SK-N-SH (cell line): ENCODE measurements around the gene SLC35A2. TPM values are rescaled to one million over a fixed set of nuclear protein-coding genes. Genes with fewer than 3 reads are reported as not detected.

Source experiments
- CTCF ChIA-PET: fragments of 300-600, 350-600 bp; formaldehyde crosslinking; extraction: SDS; loops from one replicate; lab custom pipeline; 2021; lab: Yijun Ruan, JAX
- POLR2A ChIA-PET: fragments of 350-600 bp; sonication (Branson Sonifier 250); formaldehyde crosslinking; extraction: SDS; loops from one replicate; lab custom pipeline; 2020; ENCODE audit warnings: antibody characterized with exemption, inconsistent platforms; lab: Yijun Ruan, JAX
- DNase-seq: peaks from one replicate; pipeline ENCODE4 v3.0.0; 2012
- H2AFZ ChIP-seq: fragments of 200-600 bp; sonication (generic); 2 replicates; pipeline ENCODE4 v1.8.1; 2016; ENCODE audit warnings: antibody characterized with exemption, mild to moderate bottlenecking, low read depth
- H3F3A ChIP-seq: fragments of 200-600 bp; sonication (generic); replicated peaks from 2 replicates; pipeline ENCODE3; 2016; ENCODE audit warnings: antibody characterized with exemption, mild to moderate bottlenecking; ENCODE audit not compliant: insufficient read depth
- H3K27ac ChIP-seq, 2 experiments: fragments of 200-500 bp in 1 of 2; fragments of 200-600 bp in 1 of 2; sonication (Bioruptor generic) in 1 of 2; sonication (generic), shearing (Covaris generic) in 1 of 2; 2 replicates each; pipeline versions ENCODE4 v1.5.1 to v1.6.1; 2014 to 2016; ENCODE audit warnings: low read depth in 2 of 2, inconsistent platforms in 1 of 2, low read length in 1 of 2, mild to moderate bottlenecking in 1 of 2, mixed read lengths in 1 of 2
- H3K27me3 ChIP-seq: fragments of 200-600 bp; sonication (generic), shearing (Covaris generic); 2 replicates; pipeline ENCODE4 v1.6.1; 2016; ENCODE audit warnings: mixed run types; ENCODE audit not compliant: insufficient read depth
- H3K36me3 ChIP-seq, 2 experiments: fragments of 200-500 bp in 1 of 2; fragments of 200-600 bp in 1 of 2; sonication (Bioruptor generic) in 1 of 2; sonication (generic) in 1 of 2; replicated peaks in 1 of 2; 2 replicates each; pipeline versions ENCODE3 to v1.5.1; 2014 to 2016; ENCODE audit warnings: low read length in 1 of 2, mild to moderate bottlenecking in 1 of 2; ENCODE audit not compliant: insufficient read depth in 2 of 2, control insufficient read depth in 1 of 2
- H3K4me1 ChIP-seq, 2 experiments: fragments of 200-500 bp in 1 of 2; fragments of 200-600 bp in 1 of 2; sonication (Bioruptor generic) in 1 of 2; sonication (generic), shearing (Covaris generic) in 1 of 2; 2 replicates each; pipeline versions ENCODE4 v1.5.1 to v1.6.1; 2014 to 2016; ENCODE audit warnings: low read depth in 1 of 2, low read length in 1 of 2, mixed run types in 1 of 2; ENCODE audit not compliant: insufficient read depth in 2 of 2, control insufficient read depth in 1 of 2
- H3K4me2 ChIP-seq: fragments of 200-600 bp; sonication (generic), shearing (Covaris generic); 2 replicates; pipeline ENCODE4 v1.6.1; 2017; ENCODE audit warnings: mixed run types
- H3K4me3 ChIP-seq, 2 experiments: fragments of 200-500 bp in 1 of 2; fragments of 200-600 bp in 1 of 2; sonication (Bioruptor generic) in 1 of 2; sonication (generic), shearing (Covaris generic) in 1 of 2; 2 replicates each; pipeline versions ENCODE4 v1.5.1 to v1.8.1; 2014 to 2016; ENCODE audit warnings: low read depth in 2 of 2, inconsistent platforms in 1 of 2, low read length in 1 of 2, mild to moderate bottlenecking in 1 of 2, mixed read lengths in 1 of 2, moderate library complexity in 1 of 2
- H3K79me2 ChIP-seq: fragments of 200-600 bp; sonication (generic); 2 replicates; pipeline ENCODE4 v1.8.1; 2017; ENCODE audit warnings: mild to moderate bottlenecking; ENCODE audit not compliant: insufficient read depth
- H3K9ac ChIP-seq: fragments of 200-600 bp; sonication (generic); 2 replicates; pipeline ENCODE4 v1.6.1; 2017; ENCODE audit warnings: mixed run types
- H3K9me2 ChIP-seq: fragments of 200-600 bp; sonication (generic); 2 replicates; pipeline ENCODE4 v1.6.1; 2017; ENCODE audit warnings: mixed run types
- H3K9me3 ChIP-seq: fragments of 200-600 bp; sonication (generic); 2 replicates; pipeline ENCODE4 v1.6.1; 2017; ENCODE audit warnings: mixed run types, mild to moderate bottlenecking, moderate library complexity
- H4K20me1 ChIP-seq: fragments of 200-600 bp; sonication (generic); 2 replicates; pipeline ENCODE4 v1.6.1; 2017; ENCODE audit warnings: mild to moderate bottlenecking, mixed run types; ENCODE audit not compliant: insufficient read depth
- CHD2 ChIP-seq: fragments of 150-350 bp; IDR thresholded peaks from 2 replicates; pipeline ENCODE4 v1.6.1; 2018; ENCODE audit warnings: low read length; ENCODE audit not compliant: partially characterized antibody
- CTCF ChIP-seq: fragments of 200-600 bp; sonication (generic); IDR thresholded peaks from 2 replicates; pipeline ENCODE4 v1.6.1; 2017; ENCODE audit warnings: antibody characterized with exemption, mild to moderate bottlenecking, moderate library complexity
- ELF1 ChIP-seq: IDR thresholded peaks from 2 replicates; pipeline ENCODE4 v1.4.0; 2012
- EP300 ChIP-seq, 2 experiments: IDR thresholded peaks; 2 replicates each; pipeline versions ENCODE4 v1.4.0 to v1.6.1; 2012; ENCODE audit warnings: borderline replicate concordance in 1 of 2, low read depth in 1 of 2, low read length in 1 of 2
- FOXJ3 ChIP-seq: sonication (generic); formaldehyde crosslinking; IDR thresholded peaks from 2 replicates; pipeline ENCODE4 v1.5.1; 2020; ENCODE audit warnings: mild to moderate bottlenecking, missing genetic modification reagents
- FOXM1 ChIP-seq: IDR thresholded peaks from 2 replicates; pipeline ENCODE4 v1.4.0; 2012; ENCODE audit warnings: low read depth, mild to moderate bottlenecking
- GABPA ChIP-seq: IDR thresholded peaks from 2 replicates; pipeline ENCODE4 v1.4.0; 2012; ENCODE audit warnings: low read depth, mild to moderate bottlenecking
- GATA2 ChIP-seq: sonication (generic); formaldehyde crosslinking; IDR thresholded peaks from 2 replicates; pipeline ENCODE4 v1.5.0; 2020; ENCODE audit warnings: mild to moderate bottlenecking, missing genetic modification reagents
- JUND ChIP-seq: IDR thresholded peaks from 2 replicates; pipeline ENCODE4 v1.4.0; 2012
- MAX ChIP-seq: IDR thresholded peaks from 2 replicates; pipeline ENCODE4 v1.4.0; 2012; ENCODE audit warnings: low read depth
- MEF2A ChIP-seq: IDR thresholded peaks from 2 replicates; pipeline ENCODE4 v1.4.0; 2012; ENCODE audit warnings: low read depth, borderline replicate concordance
- MXI1 ChIP-seq: IDR thresholded peaks from 2 replicates; pipeline ENCODE4 v1.6.1; 2012; ENCODE audit warnings: mild to moderate bottlenecking, low read depth, low read length, improper control_type of control experiment
- NRF1 ChIP-seq: IDR thresholded peaks from 2 replicates; pipeline ENCODE4 v1.6.1; 2012; ENCODE audit warnings: low read depth, mild to moderate bottlenecking, low read length
- POLR2AphosphoS5 ChIP-seq: IDR thresholded peaks from 2 replicates; pipeline ENCODE4 v1.6.1; 2012; ENCODE audit warnings: low read depth, low read length
- RCOR1 ChIP-seq: fragments of 150-350 bp; IDR thresholded peaks from 2 replicates; pipeline ENCODE4 v1.6.1; 2017; ENCODE audit warnings: antibody characterized with exemption, low read length
- RXRA ChIP-seq: IDR thresholded peaks from 2 replicates; pipeline ENCODE4 v1.4.0; 2012; ENCODE audit warnings: low read depth, mild to moderate bottlenecking, borderline replicate concordance
- SIN3A ChIP-seq: IDR thresholded peaks from 2 replicates; pipeline ENCODE4 v1.6.1; 2012; ENCODE audit warnings: low read depth, mild to moderate bottlenecking, low read length, moderate library complexity, borderline replicate concordance
- SMC3 ChIP-seq: IDR thresholded peaks from 2 replicates; pipeline ENCODE4 v1.6.1; 2012; ENCODE audit warnings: low read depth, low read length, improper control_type of control experiment
- TCF12 ChIP-seq: IDR thresholded peaks from 2 replicates; pipeline ENCODE4 v1.4.0; 2012
- TEAD4 ChIP-seq: IDR thresholded peaks from 2 replicates; pipeline ENCODE4 v1.4.0; 2012; ENCODE audit warnings: mild to moderate bottlenecking, borderline replicate concordance; ENCODE audit not compliant: insufficient read depth
- ZBTB33 ChIP-seq: IDR thresholded peaks from 2 replicates; pipeline ENCODE4 v1.4.0; 2012; ENCODE audit warnings: low read depth, borderline replicate concordance
- WGBS: methylation state at CpG from one replicate; pipeline ENCODE4 v1.1.6; 2017; ENCODE audit warnings: low lambda C conversion rate; 5-methylcytosine and 5-hydroxymethylcytosine counted together
- polyA plus RNA-seq, 3 experiments: library from polyadenylated mRNA; depleted of rRNA; stranded (reverse); fragments of >200 nt; gene quantifications; 2 replicates each; pipeline ENCODE4 v1.2.3, GENCODE V29; 2012
- TF ChIP-seq, protein P1 (sequence below): IDR thresholded peaks from 2 replicates; pipeline ENCODE4; 2012
- TF ChIP-seq, protein P2 (sequence below): fragments of 150-350 bp; IDR thresholded peaks from 2 replicates; pipeline ENCODE4 v1.6.1; 2017; ENCODE audit warnings: antibody characterized with exemption, low read length, low read depth, borderline replicate concordance

SLC35A2 gene
- polyA plus RNA-seq, 1 of the 3 experiments (the other 2 are of a cell fraction): 71.3 TPM

DNA sequence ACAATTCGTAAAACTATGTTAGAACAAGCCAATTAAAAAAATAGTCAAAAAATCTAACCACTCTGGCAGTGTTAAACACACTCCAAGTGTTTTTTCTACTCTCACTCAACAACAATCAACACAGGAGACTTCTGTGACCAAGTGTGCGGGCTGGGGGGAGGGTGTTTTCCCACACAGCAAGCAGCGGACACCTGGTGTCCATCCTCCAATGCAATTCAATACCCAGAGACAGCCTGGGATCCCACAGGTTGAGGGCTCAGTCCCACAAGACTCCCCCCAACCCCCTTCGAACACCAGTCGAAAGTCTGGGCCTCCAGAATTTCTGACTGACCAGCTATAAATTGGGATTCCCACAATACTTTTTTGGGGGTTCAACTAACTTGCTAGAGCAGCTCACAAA is 15.7 kb upstream of the SLC35A2 start:
- H3K9ac ChIP-seq: no peak overlapping the region
- H3K4me2 ChIP-seq: no peak overlapping the region
- H3K79me2 ChIP-seq: no peaks in the 10 kb centered on the region
- H3K27me3 ChIP-seq: no peaks in the 10 kb centered on the region
- H3K36me3 ChIP-seq: peaks cover 19 to 55% of the 10 kb centered on the region in 2 experiments
- no peak overlapping the region for H3K4me3 ChIP-seq
- ChIA-PET POLR2A (no interaction called here), CTCF (interaction anchor here (0.8 to 1.6 kb wide), 2 partner anchors 9 to 13 kb away, joined by 3 to 10 read pairs; no protein-coding TSS in a partner anchor)
- no peak for DNase-seq
- no peaks in the 10 kb centered on the region for H4K20me1 ChIP-seq
- WGBS: 94% methylated on average over 5 of the region's 5 CpGs
- H3F3A ChIP-seq: no peaks in the 10 kb centered on the region
- no peak overlapping the region for H3K27ac ChIP-seq
- no peaks in the 10 kb centered on the region for H3K4me1 ChIP-seq
- TF ChIP-seq CHD2 (no peak), SMC3 (no peak), FOXJ3 (CRISPR knock-in tag) (no peak), FOXM1 (no peak), EP300 (IDR thresholded peaks at IDR 0.05; ENCODE audit: borderline replicate concordance in 1 of 2, low read depth in 1 of 2, low read length in 1 of 2) (no peak), POLR2AphosphoS5 (no peak), ELF1 (no peak), JUND (no peak), MEF2A (no peak), SIN3A (no peak), NRF1 (no peak), GABPA (no peak), RXRA (no peak), MAX (no peak)
- TF ChIP-seq, protein P1, sequence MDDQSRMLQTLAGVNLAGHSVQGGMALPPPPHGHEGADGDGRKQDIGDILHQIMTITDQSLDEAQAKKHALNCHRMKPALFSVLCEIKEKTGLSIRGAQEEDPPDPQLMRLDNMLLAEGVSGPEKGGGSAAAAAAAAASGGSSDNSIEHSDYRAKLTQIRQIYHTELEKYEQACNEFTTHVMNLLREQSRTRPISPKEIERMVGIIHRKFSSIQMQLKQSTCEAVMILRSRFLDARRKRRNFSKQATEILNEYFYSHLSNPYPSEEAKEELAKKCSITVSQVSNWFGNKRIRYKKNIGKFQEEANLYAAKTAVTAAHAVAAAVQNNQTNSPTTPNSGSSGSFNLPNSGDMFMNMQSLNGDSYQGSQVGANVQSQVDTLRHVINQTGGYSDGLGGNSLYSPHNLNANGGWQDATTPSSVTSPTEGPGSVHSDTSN: no peak
- TF ChIP-seq, protein P2, sequence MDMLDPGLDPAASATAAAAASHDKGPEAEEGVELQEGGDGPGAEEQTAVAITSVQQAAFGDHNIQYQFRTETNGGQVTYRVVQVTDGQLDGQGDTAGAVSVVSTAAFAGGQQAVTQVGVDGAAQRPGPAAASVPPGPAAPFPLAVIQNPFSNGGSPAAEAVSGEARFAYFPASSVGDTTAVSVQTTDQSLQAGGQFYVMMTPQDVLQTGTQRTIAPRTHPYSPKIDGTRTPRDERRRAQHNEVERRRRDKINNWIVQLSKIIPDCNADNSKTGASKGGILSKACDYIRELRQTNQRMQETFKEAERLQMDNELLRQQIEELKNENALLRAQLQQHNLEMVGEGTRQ: no peak
- no peaks in the 10 kb centered on the region for H3K9me3 ChIP-seq
- no peak overlapping the region for H2AFZ ChIP-seq
- no peaks in the 10 kb centered on the region for H3K9me2 ChIP-seq

GRCh38 chrX:48924270-48924669 is 12.8 kb upstream of the SLC35A2 start:
- H2AFZ ChIP-seq: no peak overlapping the region
- no peak for DNase-seq
- H3F3A ChIP-seq: peaks cover 12% of the 10 kb centered on the region
- no peaks in the 10 kb centered on the region for H3K79me2 ChIP-seq
- 100% methylated on average over 5 of the region's 5 CpGs for WGBS
- H3K36me3 ChIP-seq: peaks cover 6 to 56% of the 10 kb centered on the region in 2 experiments
- H3K4me2 ChIP-seq: no peak overlapping the region
- no peaks in the 10 kb centered on the region for H3K9me2 ChIP-seq
- POLR2A ChIA-PET: no interaction called here
- no peak overlapping the region for H3K4me3 ChIP-seq
- H3K9me3 ChIP-seq: no peaks in the 10 kb centered on the region
- CTCF ChIA-PET: no interaction called here
- no peak overlapping the region for H3K27ac ChIP-seq
- H4K20me1 ChIP-seq: 0 out of 2 replicates have a peak, but pooled peaks cover 8% of the 10 kb centered on the region
- peaks cover 4 to 13% of the 10 kb centered on the region in 2 experiments; a peak in 2 of 4 replicates for H3K4me1 ChIP-seq
- no peaks in the 10 kb centered on the region for H3K27me3 ChIP-seq
- no peak overlapping the region for H3K9ac ChIP-seq
- no peak for TF ChIP-seq JUND
- TF ChIP-seq NRF1: no peak
- no peak for TF ChIP-seq TCF12
- no peak for TF ChIP-seq GATA2 (CRISPR knock-in tag)
- TF ChIP-seq GABPA: no peak
- no peak for TF ChIP-seq MAX
- TF ChIP-seq RCOR1: no peak
- no peak for TF ChIP-seq CTCF
- no peak for TF ChIP-seq ZBTB33
- no peak for TF ChIP-seq SMC3
- no peak for TF ChIP-seq TEAD4
- TF ChIP-seq EP300 (IDR thresholded peaks at IDR 0.05; ENCODE audit: borderline replicate concordance in 1 of 2, low read depth in 1 of 2, low read length in 1 of 2): no peak
- no peak for TF ChIP-seq ELF1
- TF ChIP-seq RXRA: no peak
- no peak for TF ChIP-seq MXI1
- no peak for TF ChIP-seq FOXJ3 (CRISPR knock-in tag)
